GM12892 (cell line): Measurements from ENCODE around the gene GREM2.

Experiments
- DNase-seq: peaks from one replicate; pipeline ENCODE4 v3.0.0; 2011; ENCODE audit not compliant: insufficient read length
- FAIRE-seq: peaks from 2 replicates; lab custom pipeline; 2011; peaks lifted over from hg19 to GRCh38; lab: Jason Lieb, UNC
- POLR2A ChIP-seq: IDR thresholded peaks from 2 replicates; pipeline ENCODE4 v1.6.1; 2011; ENCODE audit warnings: low read depth, low read length, control low read depth
- POLR2AphosphoS5 ChIP-seq: IDR thresholded peaks from 2 replicates; pipeline ENCODE4 v1.6.1; 2011; ENCODE audit warnings: low read depth, low read length, control low read depth
- TAF1 ChIP-seq: IDR thresholded peaks from 2 replicates; pipeline ENCODE4 v1.6.1; 2011; ENCODE audit warnings: low read depth, mild to moderate bottlenecking, control low read depth, low read length, borderline replicate concordance

Gene GREM2

GRCh38 chr1:240492832-240493440 lies 119.0 kb downstream of the GREM2 start:
- DNase-seq (no peak), FAIRE-seq (no peak)
- TF ChIP-seq TAF1 (no peak), POLR2AphosphoS5 (no peak), POLR2A (no peak)

- no peak for FAIRE-seq
- no peak for TF ChIP-seq POLR2A
- TF ChIP-seq TAF1 = no peak
- no peak for TF ChIP-seq POLR2AphosphoS5
Measured at GRCh38 chr1:240491796-240492195, 120.2 kb downstream of the GREM2 start.

GRCh38 chr1:240491156-240491555 lies 120.8 kb downstream of the GREM2 start:
- FAIRE-seq (no peak), DNase-seq (no peak)
- TF ChIP-seq TAF1 (no peak), POLR2A (no peak), POLR2AphosphoS5 (no peak)

More at GRCh38 chr1:240491796-240492195, 120.2 kb downstream of the GREM2 start:
- DNase-seq = no peak

GRCh38 chr1:240487493-240487892 lies 124.5 kb downstream of the GREM2 start:
- no peak for FAIRE-seq
- TF ChIP-seq POLR2AphosphoS5 = no peak
- TF ChIP-seq TAF1 = no peak
- no peak for TF ChIP-seq POLR2A
- no peak for DNase-seq

- no peak for FAIRE-seq
- no peak for DNase-seq
- TF ChIP-seq TAF1 = no peak
- no peak for TF ChIP-seq POLR2AphosphoS5
- no peak for TF ChIP-seq POLR2A
Measured at GRCh38 chr1:240486611-240487010, 125.3 kb downstream of the GREM2 start.

GRCh38 chr1:240484804-240485443 lies 127.0 kb downstream of the GREM2 start:
- no peak for DNase-seq

GRCh38 chr1:240478536-240478935 lies 133.4 kb downstream of the GREM2 start:
- DNase-seq (no peak), FAIRE-seq (no peak)
- TF ChIP-seq POLR2A (no peak), POLR2AphosphoS5 (no peak), TAF1 (no peak)

More at GRCh38 chr1:240484804-240485443, 127.0 kb downstream of the GREM2 start:
- no peak for FAIRE-seq
- TF ChIP-seq TAF1 (no peak), POLR2A (no peak), POLR2AphosphoS5 (no peak)

- FAIRE-seq (no peak), DNase-seq (no peak)
- TF ChIP-seq POLR2AphosphoS5 = no peak
- no peak for TF ChIP-seq TAF1
- TF ChIP-seq POLR2A = no peak
Measured at GRCh38 chr1:240475832-240476231, 136.1 kb downstream of the GREM2 start.

- no peak for TF ChIP-seq POLR2AphosphoS5
- no peak for TF ChIP-seq POLR2A
- no peak for TF ChIP-seq TAF1
- DNase-seq (no peak), FAIRE-seq (no peak)
Measured at GRCh38 chr1:240474133-240474614, 137.8 kb downstream of the GREM2 start.

GRCh38 chr1:240468656-240469055 lies 143.3 kb downstream of the GREM2 start:
- FAIRE-seq (no peak), DNase-seq (no peak)
- TF ChIP-seq POLR2AphosphoS5 = no peak
- TF ChIP-seq POLR2A = no peak
- no peak for TF ChIP-seq TAF1

GRCh38 chr1:240467895-240468294 lies 144.1 kb downstream of the GREM2 start:
- FAIRE-seq = no peak
- no peak for TF ChIP-seq TAF1
- TF ChIP-seq POLR2A = no peak
- no peak for TF ChIP-seq POLR2AphosphoS5
- DNase-seq = no peak

GRCh38 chr1:240466509-240466908 lies 145.4 kb downstream of the GREM2 start:
- DNase-seq = no peak
- no peak for TF ChIP-seq POLR2AphosphoS5
- no peak for TF ChIP-seq POLR2A
- no peak for FAIRE-seq
